ENCODE results near the gene CRYGN.

The CRYGN gene

DNA sequence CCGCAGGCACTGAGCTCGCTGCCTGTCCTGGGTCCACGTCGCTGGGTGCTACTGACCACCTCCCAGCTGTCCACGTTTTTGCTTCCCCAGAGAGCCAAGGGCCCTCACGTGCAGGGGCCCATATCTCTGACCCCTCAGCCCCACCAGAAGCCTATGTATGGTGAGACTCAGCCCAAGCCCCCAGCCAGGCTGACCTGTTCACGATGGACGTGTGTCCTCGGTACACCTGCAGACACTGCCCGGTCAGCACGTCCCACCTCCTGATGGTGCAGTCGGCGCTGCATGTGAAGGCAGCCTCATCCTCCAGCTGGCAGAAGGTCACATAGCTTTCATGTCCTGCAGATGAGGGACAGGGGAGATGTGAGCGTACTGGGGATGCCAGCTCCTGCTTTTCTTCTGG is 40.0 kb downstream of the CRYGN start:
- no peaks in the 10 kb centered on the region for H3K9me3 Mint-ChIP-seq
- no peak overlapping the region for H3K27ac Mint-ChIP-seq
- no peaks in the 10 kb centered on the region for H3K27me3 Mint-ChIP-seq
- H3K36me3 Mint-ChIP-seq = no peaks in the 10 kb centered on the region
- no peak overlapping the region for H3K4me3 Mint-ChIP-seq
- H3K4me1 Mint-ChIP-seq = no peaks in the 10 kb centered on the region

DNA sequence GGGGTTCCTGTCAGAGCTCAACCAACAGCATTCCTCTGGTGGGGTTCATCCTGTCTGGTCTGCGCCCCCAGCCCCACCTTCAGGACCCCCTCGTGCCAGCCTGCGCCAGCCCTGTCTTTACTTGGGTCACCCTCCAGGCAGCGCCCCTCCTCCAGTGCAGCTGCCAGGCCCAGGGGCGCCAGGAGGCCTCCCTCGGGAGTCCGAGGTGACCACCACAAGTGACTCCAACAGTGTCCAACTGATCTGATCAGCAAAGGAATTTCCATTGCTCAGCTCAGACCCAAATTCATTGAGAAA is 40.7 kb downstream of the CRYGN start:
- Mint-ChIP-seq H3K4me1 (no peaks in the 10 kb centered on the region), H3K9me3 (no peaks in the 10 kb centered on the region), H3K4me3 (no peak overlapping the region), H3K36me3 (no peaks in the 10 kb centered on the region), H3K27me3 (no peaks in the 10 kb centered on the region), H3K27ac (no peak overlapping the region)

DNA sequence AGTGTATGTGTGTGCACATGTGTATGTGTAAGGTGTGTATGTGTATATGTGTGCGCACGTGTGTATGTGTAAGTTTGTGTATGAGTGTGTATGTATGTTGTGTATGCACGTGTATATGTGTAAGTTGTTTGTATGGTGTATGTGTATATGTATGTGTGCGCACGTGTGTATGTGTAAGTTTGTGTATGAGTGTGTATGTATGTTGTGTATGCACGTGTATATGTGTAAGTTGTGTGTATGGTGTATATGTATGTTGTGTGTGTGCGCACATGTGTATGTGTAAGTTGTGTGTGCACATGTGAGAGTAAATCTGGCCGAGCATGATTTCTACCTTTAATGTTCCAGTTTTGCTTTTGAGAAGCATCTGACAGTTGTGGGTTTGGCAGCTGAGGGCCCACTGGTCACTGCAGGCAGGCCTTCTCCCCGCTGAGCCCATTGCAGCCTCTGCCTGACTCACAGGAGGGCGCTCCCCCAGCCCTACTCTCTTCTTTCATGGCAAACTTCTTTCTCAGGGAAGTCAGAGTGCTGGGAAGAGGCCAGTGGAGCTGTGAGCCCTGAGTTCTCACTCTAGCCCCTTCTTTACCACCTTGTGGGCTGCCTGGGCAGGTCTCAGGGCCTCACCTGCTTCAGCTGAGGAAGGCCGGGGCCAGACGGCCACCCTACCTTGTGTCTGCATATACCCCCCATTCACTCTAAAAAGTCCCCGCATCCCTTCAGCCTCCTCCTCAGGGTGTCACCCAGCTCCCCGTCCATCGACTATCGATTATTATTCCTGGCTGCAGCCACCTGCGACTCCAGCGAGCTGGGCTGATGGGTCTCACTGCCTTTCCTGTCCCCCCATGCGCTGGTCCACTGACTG is 41.3 kb downstream of the CRYGN start:
- H3K4me3 Mint-ChIP-seq = no peak overlapping the region
- H3K4me1 Mint-ChIP-seq = no peaks in the 10 kb centered on the region
- no peaks in the 10 kb centered on the region for H3K36me3 Mint-ChIP-seq
- H3K27ac Mint-ChIP-seq = no peak overlapping the region
- no peaks in the 10 kb centered on the region for H3K9me3 Mint-ChIP-seq
- no peaks in the 10 kb centered on the region for H3K27me3 Mint-ChIP-seq

DNA sequence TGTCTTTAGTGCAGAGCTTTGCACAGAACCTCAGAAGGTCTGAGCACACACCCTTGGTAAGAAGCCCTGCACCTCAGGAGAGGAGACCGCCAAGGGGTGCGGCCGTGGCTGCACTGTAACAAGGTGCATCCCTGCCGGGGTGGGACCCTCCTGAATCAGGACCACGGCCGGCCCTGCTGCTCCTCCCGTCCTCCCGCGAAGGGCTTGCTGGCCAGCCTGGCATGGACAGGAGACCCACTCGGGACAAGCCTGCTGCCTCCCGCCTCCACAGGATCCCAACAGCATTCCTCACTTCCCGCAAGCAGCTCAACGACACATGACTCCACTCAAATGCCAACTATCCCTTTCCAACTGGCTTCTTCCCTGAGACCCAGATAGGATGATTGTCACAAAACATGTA is 42.9 kb downstream of the CRYGN start:
- Mint-ChIP-seq H3K27me3 (no peaks in the 10 kb centered on the region), H3K4me1 (no peaks in the 10 kb centered on the region), H3K9me3 (no peaks in the 10 kb centered on the region), H3K27ac (no peak overlapping the region), H3K4me3 (no peak overlapping the region), H3K36me3 (no peaks in the 10 kb centered on the region)

DNA sequence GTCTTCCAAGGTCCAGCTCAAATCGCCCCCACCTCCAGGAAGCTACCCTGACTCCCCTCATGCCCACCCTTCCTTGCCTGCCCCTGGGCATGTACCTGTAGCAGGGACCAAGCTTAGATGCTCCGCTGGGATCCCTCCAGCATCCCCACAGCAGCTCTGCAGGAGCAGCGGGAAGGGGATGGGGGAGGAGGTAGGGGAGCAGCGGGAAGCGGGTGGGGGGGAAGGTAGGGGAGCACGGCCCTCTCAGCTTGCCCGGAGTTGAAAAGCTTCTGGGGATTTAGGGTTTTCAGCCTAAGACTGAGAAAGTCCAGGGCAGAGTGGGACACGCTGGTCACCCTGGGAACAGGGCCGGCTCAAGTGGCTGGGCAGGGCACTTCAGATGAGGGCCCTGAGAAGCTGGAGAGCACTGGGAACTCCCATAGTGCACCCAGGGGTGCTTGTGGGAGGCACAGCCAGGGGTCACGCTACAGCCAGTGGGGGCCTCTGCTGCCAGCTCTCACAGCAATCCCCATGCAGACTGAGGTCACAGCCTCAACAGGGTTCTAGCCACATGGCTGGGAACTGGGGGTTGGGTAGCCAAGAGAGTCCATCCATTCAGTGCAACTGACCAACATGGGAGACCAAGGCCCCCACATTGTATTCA is 43.5 kb downstream of the CRYGN start:
- no peak overlapping the region for H3K4me3 Mint-ChIP-seq

DNA sequence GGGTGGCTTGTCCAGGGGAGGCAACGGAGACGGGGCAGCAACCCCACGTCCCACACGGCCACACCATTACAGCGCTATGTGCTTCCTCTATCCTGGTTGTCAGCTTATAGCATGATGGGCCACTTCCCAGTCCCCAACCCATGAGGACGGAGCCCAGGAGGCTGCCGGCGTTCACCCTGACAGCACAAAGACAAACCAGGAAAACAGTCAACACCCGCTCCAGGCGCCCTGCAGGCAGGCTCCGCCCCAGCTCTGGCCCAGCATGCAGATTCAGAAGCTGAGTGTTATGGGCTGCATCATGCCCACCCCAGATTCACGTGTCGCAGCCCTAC is 44.9 kb downstream of the CRYGN start:
- no peaks in the 10 kb centered on the region for H3K36me3 Mint-ChIP-seq
- no peaks in the 10 kb centered on the region for H3K4me1 Mint-ChIP-seq
- no peak overlapping the region for H3K27ac Mint-ChIP-seq
- no peak overlapping the region for H3K4me3 Mint-ChIP-seq
- no peaks in the 10 kb centered on the region for H3K27me3 Mint-ChIP-seq
- H3K9me3 Mint-ChIP-seq = no peaks in the 10 kb centered on the region

More for the DNA sequence above, 43.5 kb downstream of the CRYGN start:
- Mint-ChIP-seq H3K9me3 (no peaks in the 10 kb centered on the region), H3K36me3 (no peaks in the 10 kb centered on the region), H3K27ac (no peak overlapping the region), H3K4me1 (no peaks in the 10 kb centered on the region), H3K27me3 (no peaks in the 10 kb centered on the region)

DNA sequence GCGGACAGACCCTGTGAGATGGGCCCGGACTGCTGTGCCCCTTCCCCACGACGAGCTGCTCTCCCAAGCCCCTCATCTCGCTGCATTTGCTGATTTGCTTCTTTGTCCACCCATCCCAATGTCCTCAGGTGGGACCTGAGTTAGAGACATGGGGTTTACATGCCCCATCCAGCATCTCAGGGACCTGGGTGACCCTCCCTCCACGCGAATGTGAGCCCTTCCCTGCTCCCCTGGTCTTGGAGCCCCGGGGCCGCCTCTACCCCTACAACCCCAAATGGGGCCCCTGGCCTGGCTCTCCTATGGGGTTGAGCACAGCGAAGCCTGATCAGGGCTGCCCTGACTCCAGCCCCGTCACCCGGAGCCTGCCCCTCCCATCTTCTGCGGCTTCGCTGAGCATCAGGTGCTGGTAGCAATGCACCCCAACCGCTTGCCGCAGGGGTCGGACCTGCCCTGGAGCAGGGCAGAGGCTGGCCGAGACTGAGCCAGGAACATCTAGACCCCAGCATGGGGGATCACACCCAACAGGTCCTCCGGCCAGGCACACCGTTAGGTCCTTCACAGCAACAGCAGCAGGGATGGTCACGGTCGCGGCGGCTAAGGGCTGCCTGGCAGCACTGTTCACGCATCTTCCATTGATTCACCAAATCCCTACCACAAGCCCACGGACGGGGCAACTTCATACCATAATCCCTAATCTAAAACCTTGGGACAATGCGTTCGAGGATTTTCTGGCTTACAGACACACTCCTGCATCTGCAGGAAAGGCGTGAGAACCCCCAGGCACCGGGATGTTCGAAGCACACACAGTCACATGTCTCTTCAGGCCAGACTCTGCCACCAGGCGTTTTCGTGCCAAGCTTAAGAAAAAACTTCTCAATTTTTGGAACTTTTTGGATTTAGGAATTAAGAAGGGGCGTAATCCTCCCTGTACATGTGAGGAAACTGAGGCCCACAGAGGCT is 45.6 kb downstream of the CRYGN start:
- no peaks in the 10 kb centered on the region for H3K9me3 Mint-ChIP-seq
- no peak overlapping the region for H3K27ac Mint-ChIP-seq
- H3K4me1 Mint-ChIP-seq = no peaks in the 10 kb centered on the region
- no peak overlapping the region for H3K4me3 Mint-ChIP-seq
- no peaks in the 10 kb centered on the region for H3K27me3 Mint-ChIP-seq
- H3K36me3 Mint-ChIP-seq = no peaks in the 10 kb centered on the region

DNA sequence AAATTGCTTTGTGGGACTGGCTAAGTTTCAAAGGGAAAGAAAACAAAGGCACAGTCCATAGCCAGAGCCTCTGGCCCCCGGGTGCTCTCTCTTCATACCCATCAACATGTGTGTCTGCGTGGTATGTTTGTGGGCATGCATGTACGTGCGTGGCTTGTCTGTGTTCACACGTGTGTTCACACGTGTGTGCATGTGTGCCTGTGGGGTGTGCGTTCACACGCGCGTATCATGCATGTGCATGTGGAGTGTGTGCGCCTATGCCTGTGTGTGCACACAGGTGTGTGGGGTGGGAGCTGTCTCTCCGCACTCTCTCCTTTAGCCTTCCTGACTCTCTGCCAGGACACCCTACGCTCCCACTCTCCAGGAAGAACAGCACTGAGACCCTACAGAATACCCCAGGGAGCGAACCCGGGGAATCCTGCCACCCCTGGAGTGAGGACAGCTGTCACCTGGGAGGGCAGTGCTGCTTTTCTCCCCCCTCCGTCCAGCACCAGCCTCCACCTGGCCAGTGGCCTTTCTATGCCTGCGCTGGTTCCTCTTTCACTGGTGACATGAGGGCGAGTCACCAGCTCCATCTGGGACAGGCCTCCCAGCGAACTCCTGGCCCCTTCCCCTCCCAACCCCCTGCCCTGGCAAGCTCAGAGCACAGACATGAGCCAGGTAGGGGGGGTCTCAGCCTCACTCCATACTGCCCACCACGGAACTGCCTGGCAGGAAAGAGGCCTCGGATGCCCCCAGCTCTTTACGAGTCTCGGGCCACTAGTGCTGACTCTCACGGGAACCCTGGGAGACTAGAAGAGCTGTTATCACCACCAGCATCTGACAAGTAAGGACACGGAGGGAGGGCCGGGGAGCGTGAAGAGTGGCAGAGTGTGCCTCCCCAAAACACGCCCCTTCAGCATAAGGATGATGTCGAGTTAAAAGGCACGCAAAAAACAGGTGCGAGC is 46.6 kb downstream of the CRYGN start:
- no peak overlapping the region for H3K27ac Mint-ChIP-seq
- H3K4me3 Mint-ChIP-seq = no peak overlapping the region
- no peaks in the 10 kb centered on the region for H3K4me1 Mint-ChIP-seq
- no peaks in the 10 kb centered on the region for H3K27me3 Mint-ChIP-seq
- H3K9me3 Mint-ChIP-seq = no peaks in the 10 kb centered on the region
- no peaks in the 10 kb centered on the region for H3K36me3 Mint-ChIP-seq

DNA sequence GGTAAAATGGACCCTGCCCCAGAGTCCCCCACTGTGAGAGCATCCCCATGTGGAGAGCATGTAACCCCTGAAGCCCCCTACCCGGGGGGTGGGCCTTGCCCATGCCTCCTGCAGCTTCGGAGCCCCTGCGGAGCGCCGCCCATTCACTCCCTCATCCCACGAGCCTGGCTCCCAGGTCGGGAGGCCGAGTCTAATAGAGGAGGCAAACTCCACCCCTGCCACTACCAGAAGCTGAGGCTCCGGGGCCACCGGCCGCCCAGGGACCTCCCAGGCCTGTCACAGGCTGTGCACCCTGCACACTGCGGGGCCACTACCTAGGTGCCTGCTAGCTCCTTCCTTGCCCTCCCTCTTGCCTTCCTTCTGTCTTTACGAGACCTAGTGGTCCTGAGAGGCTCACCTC is 47.5 kb downstream of the CRYGN start:
- H3K27me3 Mint-ChIP-seq = no peaks in the 10 kb centered on the region
- H3K36me3 Mint-ChIP-seq = no peaks in the 10 kb centered on the region
- H3K4me3 Mint-ChIP-seq = no peak overlapping the region
- no peaks in the 10 kb centered on the region for H3K9me3 Mint-ChIP-seq
- no peaks in the 10 kb centered on the region for H3K4me1 Mint-ChIP-seq
- H3K27ac Mint-ChIP-seq = no peak overlapping the region

DNA sequence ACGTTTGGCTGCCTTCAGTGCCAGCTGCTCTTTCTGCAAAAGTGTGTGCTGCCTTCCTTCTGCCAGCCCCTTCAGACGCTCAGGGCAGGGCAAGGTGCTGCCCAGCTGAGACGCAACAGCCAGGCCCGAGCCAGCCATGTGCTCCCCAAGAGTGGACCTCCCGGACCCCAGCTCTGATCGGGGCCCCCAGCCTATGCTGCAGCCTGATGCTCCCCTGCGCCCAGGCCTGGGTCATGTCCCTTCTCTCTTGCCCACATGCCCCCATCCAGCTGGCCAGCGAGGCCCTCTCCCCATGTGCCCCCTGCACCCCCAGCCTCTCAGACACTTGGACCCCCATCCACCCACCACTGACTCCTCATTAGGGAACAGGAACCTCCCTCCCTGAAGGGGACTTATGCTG is 47.9 kb downstream of the CRYGN start:
- no peak overlapping the region for H3K27ac Mint-ChIP-seq

DNA sequence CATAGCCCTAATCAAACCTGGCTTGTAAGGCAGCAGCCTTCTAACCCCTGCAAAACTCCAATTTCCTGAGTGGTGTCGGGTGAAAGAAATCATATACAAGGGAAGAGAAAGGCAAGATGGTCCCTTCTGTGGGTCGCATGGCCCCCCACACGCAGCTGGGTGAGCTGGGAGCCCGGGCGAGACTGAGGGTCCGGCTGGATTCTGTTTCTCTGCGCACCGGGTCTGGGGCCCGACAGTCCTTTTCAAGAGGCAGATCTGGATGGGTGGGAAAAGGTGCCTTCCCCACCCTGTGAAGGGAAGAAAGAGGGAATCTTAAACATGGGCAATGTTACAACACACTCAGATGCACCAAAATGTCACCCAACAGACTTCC is 48.6 kb downstream of the CRYGN start:
- no peak overlapping the region for H3K27ac Mint-ChIP-seq
- H3K27me3 Mint-ChIP-seq = no peaks in the 10 kb centered on the region

More for the DNA sequence above, 47.9 kb downstream of the CRYGN start:
- H3K4me3 Mint-ChIP-seq = no peak overlapping the region
- H3K4me1 Mint-ChIP-seq = no peaks in the 10 kb centered on the region
- H3K27me3 Mint-ChIP-seq = no peaks in the 10 kb centered on the region
- H3K9me3 Mint-ChIP-seq = no peaks in the 10 kb centered on the region
- H3K36me3 Mint-ChIP-seq = no peaks in the 10 kb centered on the region

DNA sequence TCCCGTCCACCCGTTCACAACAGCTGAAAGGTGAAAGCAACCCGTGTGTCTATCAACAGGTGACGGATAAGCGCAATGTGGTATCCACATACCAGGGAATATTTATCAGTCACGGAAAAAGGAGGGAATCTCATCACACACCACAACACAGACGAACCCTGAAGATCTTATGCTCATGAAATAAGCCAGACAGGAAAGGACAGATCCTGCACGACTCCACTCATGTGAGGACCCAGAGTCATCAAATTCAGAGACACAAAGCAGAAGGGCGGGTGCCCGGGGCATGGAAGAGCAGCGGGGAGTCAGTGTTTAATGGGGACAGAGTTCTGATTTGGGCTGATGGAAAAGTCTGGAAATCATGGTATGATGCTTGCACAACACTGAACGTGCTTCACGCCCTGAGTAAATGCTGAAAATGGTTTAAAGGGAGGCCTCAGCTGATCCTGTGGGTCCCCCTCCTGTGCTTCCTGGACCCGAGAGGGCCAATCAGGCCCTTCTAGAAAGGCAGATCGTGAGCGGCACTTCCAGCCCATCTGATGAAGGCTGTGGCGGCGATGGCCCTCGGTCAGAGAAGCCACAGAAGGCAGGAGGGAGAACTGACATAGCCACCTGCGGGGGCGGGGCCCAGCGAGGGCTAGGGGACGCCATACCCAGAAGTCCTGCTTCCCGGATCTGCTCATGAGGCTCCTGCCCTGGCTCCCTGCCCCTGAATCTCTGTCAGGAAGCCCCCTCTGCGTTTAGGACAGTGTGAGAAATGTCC is 49.2 kb downstream of the CRYGN start:
- H3K27ac Mint-ChIP-seq = no peak overlapping the region
- no peak overlapping the region for H3K4me3 Mint-ChIP-seq
- no peaks in the 10 kb centered on the region for H3K4me1 Mint-ChIP-seq
- no peaks in the 10 kb centered on the region for H3K9me3 Mint-ChIP-seq
- no peaks in the 10 kb centered on the region for H3K27me3 Mint-ChIP-seq
- H3K36me3 Mint-ChIP-seq = no peaks in the 10 kb centered on the region

More for the DNA sequence above, 48.6 kb downstream of the CRYGN start:
- no peak overlapping the region for H3K4me3 Mint-ChIP-seq
- no peaks in the 10 kb centered on the region for H3K36me3 Mint-ChIP-seq
- no peaks in the 10 kb centered on the region for H3K4me1 Mint-ChIP-seq
- H3K9me3 Mint-ChIP-seq = no peaks in the 10 kb centered on the region

DNA sequence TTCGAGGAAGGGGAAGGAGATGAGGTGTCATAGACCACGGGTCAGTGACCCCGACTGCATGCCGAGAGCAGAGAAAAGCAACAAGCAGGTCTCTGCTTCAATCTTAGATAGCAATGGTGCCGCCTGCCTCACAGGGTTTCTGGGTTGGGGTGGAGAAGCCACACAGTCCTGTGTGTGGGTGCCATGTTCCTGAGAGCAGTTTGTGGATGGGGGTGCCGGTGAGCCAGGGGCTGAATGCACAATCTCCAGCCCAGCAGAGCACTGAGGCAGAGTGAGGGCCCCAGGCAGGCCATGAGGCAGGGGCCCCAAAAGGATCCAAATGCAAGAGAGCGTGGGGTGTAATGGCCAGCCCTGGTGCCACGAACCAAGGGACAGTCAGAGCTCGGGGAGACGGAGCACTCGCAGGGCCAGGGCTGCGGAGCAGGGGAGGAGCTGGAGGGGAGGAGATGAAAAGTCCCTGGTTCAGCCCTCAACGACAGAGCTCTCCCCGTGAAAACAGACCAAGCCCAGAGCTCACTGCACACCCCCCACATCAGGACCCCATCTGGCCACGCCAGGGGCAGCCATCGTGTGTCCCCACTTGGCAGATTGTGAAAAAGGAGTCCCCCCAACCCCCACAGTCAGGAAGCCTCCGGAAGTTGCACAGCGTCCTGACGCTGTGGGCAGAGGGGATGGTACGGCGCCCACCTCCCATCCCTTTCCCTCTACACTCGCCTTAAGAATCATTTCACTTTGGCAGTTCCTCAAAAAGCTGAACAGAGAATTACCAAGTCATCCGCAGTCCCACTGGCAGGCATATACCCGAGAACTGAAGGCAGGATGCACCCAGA is 50.0 kb downstream of the CRYGN start:
- Mint-ChIP-seq H3K4me1 (no peaks in the 10 kb centered on the region), H3K4me3 (no peak overlapping the region), H3K27me3 (no peaks in the 10 kb centered on the region), H3K9me3 (no peaks in the 10 kb centered on the region), H3K36me3 (no peaks in the 10 kb centered on the region), H3K27ac (no peak overlapping the region)

Data from activated naive CD4-positive, alpha-beta T cell treated with anti-CD3 and anti-CD28 coated beads, Interleukin-2, amount 50 U/mL, for 24 hours (primary cell).